ENCODE results near the gene DNAJC6.

GRCh38 chr1:65388908-65389695 is 79.8 kb downstream of the DNAJC6 start:
- no peak for TF ChIP-seq CTCF (IDR thresholded peaks at IDR 0.05)
- TF ChIP-seq PBX3 (IDR thresholded peaks at IDR 0.05) = no peak
- TF ChIP-seq POLR2AphosphoS5 (IDR thresholded peaks at IDR 0.05; ENCODE audit: low read depth, low read length) = no peak
- no peak for TF ChIP-seq YY1 (IDR thresholded peaks at IDR 0.05; ENCODE audit: low read depth)
- TF ChIP-seq GABPA (IDR thresholded peaks at IDR 0.05; ENCODE audit: low read depth) = no peak
- TF ChIP-seq SMC3 (IDR thresholded peaks at IDR 0.05; ENCODE audit: low read depth, low read length) = no peak
- no peak for TF ChIP-seq EP300 (IDR thresholded peaks at IDR 0.05; ENCODE audit: borderline replicate concordance in 1 of 2, low read depth in 1 of 2, low read length in 1 of 2)
- TF ChIP-seq TAF1 (IDR thresholded peaks at IDR 0.05; ENCODE audit: borderline replicate concordance, low read depth, low read length) = no peak
- TF ChIP-seq MXI1 (IDR thresholded peaks at IDR 0.05; ENCODE audit: low read depth, low read length) = no peak
